ENCODE measurements around the gene ZFAND3. TPM values are rescaled to one million over a fixed set of nuclear protein-coding genes. Genes with fewer than 3 reads are reported as not detected.

ZFAND3 gene
- total RNA-seq, 4 donors from 2014 or later = 30.5 to 57.4 (median 53.3) TPM

- H3K4me3 ChIP-seq = no peak overlapping the region
- H3K4me1 ChIP-seq = peaks cover 0 to 50% (median 0%) of the 10 kb centered on the region in 4 donors
- peak overlapping the region in 2 of 4 donors; percentile 31 to 70 for H3K27ac ChIP-seq
- no peak for TF ChIP-seq CTCF (IDR thresholded peaks at IDR 0.05)
- TF ChIP-seq POLR2A (IDR thresholded peaks at IDR 0.05) = no peak
- H3K27me3 ChIP-seq = no peaks in the 10 kb centered on the region
- peak in 1 of 3 donors; percentile 62 for DNase-seq
- H3K36me3 ChIP-seq = no peaks in the 10 kb centered on the region
- no peaks in the 10 kb centered on the region for H3K9me3 ChIP-seq
Observed at GRCh38 chr6:38173909-38174308, 354.4 kb downstream of the ZFAND3 start.

GRCh38 chr6:38174315-38174714 lies 354.8 kb downstream of the ZFAND3 start:
- peaks cover 0 to 50% (median 0%) of the 10 kb centered on the region in 4 donors for H3K4me1 ChIP-seq

GRCh38 chr6:38174806-38175495 lies 355.4 kb downstream of the ZFAND3 start:
- no peak for TF ChIP-seq POLR2A (IDR thresholded peaks at IDR 0.05)
- no peak for TF ChIP-seq CTCF (IDR thresholded peaks at IDR 0.05)
- no peak for DNase-seq
- Histone ChIP-seq H3K27ac (no peak overlapping the region), H3K4me3 (no peak overlapping the region), H3K27me3 (no peaks in the 10 kb centered on the region), H3K9me3 (no peaks in the 10 kb centered on the region), H3K36me3 (no peaks in the 10 kb centered on the region), H3K4me1 (peaks cover 0 to 47% (median 0%) of the 10 kb centered on the region in 4 donors)

More at GRCh38 chr6:38174315-38174714, 354.8 kb downstream of the ZFAND3 start:
- Histone ChIP-seq H3K36me3 (no peaks in the 10 kb centered on the region), H3K27me3 (no peaks in the 10 kb centered on the region), H3K9me3 (no peaks in the 10 kb centered on the region), H3K27ac (peak overlapping the region in 1 of 4 donors; percentile 70), H3K4me3 (no peak overlapping the region)
- no peak for TF ChIP-seq POLR2A (IDR thresholded peaks at IDR 0.05)
- no peak for TF ChIP-seq CTCF (IDR thresholded peaks at IDR 0.05)
- DNase-seq = no peak

GRCh38 chr6:38175786-38176185 lies 356.3 kb downstream of the ZFAND3 start:
- Histone ChIP-seq H3K4me3 (no peak overlapping the region), H3K36me3 (no peaks in the 10 kb centered on the region), H3K27ac (no peak overlapping the region), H3K27me3 (no peaks in the 10 kb centered on the region), H3K4me1 (peaks cover 0 to 40% (median 0%) of the 10 kb centered on the region in 4 donors), H3K9me3 (no peaks in the 10 kb centered on the region)
- DNase-seq = peak in 1 of 3 donors; percentile 33
- TF ChIP-seq POLR2A (IDR thresholded peaks at IDR 0.05) = no peak
- TF ChIP-seq CTCF (IDR thresholded peaks at IDR 0.05) = no peak

- H3K36me3 ChIP-seq = no peaks in the 10 kb centered on the region
- no peak for DNase-seq
- H3K27ac ChIP-seq = no peak overlapping the region
- no peaks in the 10 kb centered on the region for H3K27me3 ChIP-seq
- no peak for TF ChIP-seq POLR2A (IDR thresholded peaks at IDR 0.05)
- TF ChIP-seq CTCF (IDR thresholded peaks at IDR 0.05) = no peak
- no peak overlapping the region for H3K4me3 ChIP-seq
- H3K4me1 ChIP-seq = peaks cover 0 to 31% (median 0%) of the 10 kb centered on the region in 4 donors
- H3K9me3 ChIP-seq = no peaks in the 10 kb centered on the region
Observed at GRCh38 chr6:38176797-38177751, 357.5 kb downstream of the ZFAND3 start.

All from Peyer's patch (tissue), 4 donors.